GM18519 (cell line): ENCODE results near the gene PLAC9.

ENCODE experiments used
- ATAC-seq: cut with Tn5 transposase; IDR thresholded peaks from one replicate; pipeline ENCODE4 v1.9.1; 2021; ENCODE audit warnings: mild to moderate bottlenecking, moderate library complexity; ENCODE audit not compliant: unreplicated experiment, low FRiP score

Gene PLAC9

DNA sequence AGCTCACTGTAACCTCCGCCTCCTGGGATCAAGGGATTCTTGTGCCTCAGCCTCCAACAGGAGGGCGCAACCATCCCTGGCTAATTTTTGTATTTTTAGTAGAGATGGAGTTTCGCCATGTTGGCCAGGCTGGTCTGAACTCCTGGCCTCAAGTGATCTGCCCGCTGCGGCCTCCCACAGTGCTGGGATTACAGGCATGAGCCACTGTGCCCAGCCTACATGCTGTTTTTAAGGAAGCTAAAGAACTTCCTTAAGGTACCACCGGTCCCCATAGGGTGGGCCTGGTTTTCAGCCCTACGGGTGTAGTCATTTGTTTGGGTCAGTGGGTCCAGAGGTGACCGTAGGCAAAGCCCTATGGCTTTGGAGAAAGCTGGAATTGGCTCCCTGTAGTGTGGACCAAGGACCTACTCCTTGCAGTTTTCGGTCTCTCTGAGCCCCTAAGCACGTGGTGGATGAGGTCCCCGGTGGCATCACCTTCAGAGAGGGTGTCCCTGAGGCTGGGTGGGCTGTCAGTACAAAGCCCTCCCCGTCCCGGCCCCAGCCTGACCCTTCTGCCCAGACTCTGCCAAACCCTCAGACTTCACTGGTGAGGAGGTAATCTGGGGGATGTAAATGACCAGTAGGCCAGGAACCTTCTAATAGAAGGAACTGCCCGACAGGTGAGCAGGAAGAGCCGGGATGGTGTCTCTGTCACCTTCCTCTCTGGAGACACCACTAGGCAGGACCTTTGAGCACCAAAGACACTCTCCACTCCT is 42.3 kb downstream of the PLAC9 start:
- no peak for ATAC-seq

DNA sequence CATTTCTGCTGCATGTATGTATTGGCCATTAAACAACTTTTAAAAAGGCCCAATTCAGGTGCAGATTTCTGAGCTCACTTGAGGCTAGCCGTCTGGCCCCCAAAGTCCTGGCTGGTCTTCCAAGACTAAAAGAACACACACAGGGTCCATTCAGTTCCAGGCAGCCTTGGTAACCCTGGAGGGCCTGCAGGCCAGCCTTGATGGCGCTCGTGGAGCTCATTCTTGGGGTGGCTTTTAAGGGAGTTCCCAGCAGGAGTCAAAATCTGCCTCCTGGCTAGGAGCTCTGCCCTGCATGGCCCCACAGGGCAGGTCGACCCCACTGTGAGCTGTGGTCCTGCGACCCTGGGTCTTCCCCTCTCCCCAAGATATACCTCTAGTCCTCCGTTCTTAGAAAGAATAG is 44.0 kb downstream of the PLAC9 start:
- ATAC-seq: no peak

DNA sequence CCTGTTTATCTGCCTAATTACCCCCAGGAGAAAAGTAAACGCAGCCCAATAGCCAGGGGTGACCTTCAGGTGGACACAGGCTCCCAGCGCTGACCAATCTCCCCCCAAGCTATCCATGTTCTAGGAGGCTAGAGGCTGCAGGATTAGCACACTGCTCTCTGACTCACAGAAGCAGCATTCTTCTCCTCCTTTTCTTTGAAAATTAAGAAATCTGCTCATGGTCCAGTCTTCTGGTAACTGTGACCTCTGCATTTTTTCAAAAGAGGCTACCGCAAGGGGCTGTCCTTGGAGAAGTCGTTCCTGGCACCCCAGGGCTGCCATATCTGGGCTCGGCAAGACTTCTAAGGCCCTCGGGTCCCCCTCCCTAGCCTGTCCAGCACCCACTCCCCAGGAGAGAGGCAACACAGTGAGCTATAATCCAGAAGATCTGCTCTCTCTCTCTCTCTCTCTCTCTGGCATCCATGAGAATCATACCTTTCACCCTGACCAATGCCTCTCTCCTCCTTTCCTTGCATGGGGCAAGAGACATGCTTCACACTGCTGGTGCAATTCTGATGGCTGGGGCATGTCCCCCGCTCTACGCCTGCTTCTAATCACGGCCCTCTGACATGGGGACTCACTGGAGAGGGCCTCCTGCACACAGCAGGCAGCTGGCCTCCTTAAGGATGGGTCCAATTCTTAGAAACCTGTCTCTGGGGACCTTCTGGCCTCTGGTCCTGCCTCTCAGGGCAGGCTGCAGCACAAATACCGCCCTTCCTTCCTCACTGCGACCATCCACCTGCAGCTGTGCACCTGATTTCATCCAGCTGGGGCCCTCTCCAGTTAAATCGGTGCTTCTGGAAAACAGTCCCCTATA is 45.5 kb downstream of the PLAC9 start:
- ATAC-seq: no peak

DNA sequence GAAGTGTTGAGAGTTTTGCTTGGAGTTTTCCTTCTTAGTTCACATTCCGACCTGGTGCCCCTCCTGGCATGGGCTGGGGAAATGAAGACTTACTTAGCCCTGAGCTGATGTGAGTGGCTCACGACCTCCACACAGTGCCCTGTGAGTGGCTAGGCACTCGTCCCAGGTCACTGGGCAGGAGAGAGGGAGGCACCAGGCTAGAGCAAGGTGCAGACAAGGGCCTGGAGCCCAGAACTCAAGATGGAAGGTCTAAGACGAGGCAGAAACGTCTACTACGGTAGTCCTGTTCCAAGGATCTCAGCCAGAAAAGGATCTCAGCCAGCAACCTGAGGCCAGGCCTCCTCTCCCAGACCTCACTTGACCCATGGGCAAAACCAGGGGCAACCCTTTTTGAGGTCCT is 50.5 kb downstream of the PLAC9 start:
- ATAC-seq: no peak

DNA sequence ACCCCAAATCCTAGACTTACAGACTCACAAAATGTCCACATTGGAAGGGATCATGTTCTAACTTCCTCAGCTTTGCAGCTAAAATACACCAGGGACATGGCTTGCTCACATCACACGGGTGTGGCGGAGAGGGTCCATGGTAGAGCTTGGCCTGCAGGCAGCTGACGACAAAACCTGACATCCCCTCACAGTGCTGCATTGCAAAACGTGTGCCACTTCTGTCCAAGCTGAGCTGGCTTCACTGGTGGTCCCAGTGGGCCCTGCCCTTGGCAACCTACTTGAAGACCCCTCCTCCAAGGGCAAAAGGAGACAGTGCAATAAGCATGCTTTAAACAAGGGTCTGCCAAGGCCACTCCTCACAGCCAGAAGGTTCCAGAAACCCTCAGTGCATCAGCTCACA is 50.9 kb downstream of the PLAC9 start:
- no peak for ATAC-seq

DNA sequence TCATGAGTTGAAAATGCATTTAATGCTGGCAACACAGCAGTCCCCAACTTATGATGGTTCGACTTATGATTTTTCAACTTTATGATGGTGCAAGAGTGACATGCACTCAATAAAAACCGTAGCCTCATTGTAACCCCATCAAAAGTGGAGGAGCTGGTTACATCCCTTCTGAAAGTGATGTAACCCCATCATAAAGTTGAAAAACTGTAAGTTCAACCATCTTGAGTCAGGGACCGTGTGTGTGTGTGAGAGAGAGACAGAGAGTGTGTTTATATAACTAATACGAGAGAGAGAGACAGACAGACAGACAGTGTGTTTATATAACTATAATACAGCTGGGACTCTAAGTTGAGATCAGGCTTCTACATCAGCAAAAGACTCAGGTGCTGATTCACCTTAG is 51.8 kb downstream of the PLAC9 start:
- no peak for ATAC-seq

DNA sequence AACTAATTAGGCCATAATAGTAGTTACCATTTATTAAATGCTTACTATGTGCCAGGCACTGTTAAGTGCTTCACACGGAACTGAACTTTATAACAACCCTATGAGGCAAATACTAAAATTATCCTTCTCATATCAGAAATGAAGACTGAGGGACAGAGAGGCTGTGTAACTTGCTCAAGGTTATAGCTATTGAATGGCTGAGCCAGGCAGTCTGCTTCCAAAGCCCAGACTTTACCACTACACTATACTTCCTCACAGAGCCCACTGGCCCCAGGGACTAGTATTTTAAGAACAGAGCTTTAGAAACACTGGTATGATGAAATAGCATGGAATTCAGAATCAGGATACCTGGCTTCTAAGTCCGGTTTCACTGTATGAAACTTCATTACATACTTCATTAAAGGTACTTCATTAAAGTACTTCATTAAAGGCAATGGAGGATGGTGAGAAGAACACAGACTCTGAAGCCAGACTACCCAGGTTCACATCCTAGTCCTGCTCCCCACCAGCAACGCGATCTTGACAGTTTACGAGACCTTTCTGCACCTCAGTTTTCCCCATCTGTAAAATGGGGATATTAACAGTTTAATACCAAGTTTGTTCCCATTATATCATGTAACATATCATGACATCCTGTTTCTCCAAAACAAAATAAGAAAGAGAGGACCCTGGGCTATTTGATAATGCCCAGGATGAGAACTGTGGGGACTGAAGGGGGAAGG is 53.2 kb downstream of the PLAC9 start:
- no peak for ATAC-seq

DNA sequence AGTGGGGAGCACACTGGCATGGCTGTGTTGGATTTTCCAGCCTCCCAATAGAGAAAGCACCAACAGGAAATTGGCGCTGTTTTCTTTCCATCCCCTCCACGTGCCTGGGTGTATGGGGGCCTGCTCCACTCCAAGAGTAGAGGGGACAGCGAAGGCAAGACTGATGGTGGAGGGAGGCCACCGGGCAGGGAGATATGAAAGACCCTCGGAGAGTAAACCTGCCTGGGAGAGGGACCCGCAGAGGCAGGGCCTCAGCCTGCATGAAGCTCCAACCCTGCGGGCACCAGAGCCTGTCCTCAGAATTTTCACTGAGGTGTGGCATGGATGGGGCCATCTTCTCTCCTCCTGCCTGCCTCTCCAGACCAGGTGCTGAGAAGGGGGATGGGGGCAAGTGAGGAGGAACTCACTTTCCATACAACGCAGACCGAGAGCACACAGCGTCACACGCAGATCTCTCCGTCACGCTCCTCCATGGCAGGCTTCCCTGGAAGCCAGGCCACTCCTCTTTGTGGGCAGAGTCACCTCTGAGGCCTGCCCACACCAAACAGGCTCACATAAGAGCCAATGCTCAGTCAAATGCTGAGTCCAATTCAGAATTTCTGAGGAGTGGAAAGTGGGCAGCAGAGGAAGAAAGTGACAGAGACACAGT is 54.0 kb downstream of the PLAC9 start:
- ATAC-seq: no peak

DNA sequence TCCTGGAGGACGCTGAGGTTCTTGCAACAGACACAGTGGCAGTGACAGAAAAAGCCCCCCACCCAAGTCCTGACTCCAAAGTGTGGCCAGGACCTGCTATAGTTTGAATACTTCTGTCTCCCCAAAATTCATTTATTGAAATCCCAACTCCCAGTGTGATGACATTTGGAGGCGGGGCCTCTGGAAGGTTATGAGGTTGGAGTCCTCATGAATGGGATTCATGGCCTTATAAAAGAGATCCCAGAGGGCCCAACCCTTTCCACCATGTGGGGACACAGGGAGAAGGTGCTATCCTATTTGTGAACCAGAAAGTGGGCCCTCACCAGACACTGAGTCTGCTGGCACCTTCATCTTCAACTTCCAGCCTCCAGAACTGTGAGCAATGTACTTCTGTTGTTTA is 54.5 kb downstream of the PLAC9 start:
- no peak for ATAC-seq

DNA sequence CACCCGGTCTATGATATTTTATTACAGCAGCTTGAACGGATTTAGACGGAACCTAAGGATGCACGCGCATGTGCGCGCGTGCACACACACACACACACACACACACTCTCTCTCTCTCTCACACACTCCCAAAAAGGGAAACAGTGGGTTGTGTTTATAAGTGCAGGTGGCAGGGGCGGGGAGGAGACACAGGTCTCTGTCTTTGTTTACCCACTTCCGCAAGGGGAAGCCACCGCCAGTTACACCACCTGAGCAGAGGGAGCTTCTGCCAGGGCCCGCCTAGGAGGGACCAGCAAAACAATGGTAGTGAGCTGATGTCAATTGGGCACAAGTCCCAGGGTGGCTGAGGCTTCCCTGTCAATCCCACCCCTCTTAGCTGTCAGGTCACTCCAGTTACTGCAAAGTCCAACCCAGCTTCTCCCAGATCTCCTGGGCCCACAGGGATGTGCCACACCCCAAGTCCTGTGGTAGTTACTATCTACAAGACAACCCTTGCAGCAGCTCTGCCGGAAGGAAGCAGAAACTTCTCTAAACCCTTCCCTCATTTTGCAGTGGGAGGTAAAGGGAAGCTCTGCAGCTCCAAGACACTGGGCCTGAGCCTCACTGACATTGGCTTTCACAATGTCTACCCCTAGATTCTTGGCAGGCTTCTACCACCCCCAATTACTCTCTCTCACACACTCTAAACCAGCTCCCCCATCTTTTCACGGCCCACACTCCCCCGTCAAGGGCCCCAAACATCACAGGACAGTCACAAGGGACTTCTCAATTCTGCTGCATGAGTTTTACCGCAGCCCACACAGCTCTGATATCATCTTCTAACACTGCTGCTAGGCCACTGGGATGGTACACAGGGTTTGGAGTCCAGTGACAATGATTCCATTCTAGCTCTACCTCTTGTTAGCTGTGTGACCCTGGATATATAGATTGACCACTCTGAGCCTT is 55.2 kb downstream of the PLAC9 start:
- peak; percentile 67 for ATAC-seq

DNA sequence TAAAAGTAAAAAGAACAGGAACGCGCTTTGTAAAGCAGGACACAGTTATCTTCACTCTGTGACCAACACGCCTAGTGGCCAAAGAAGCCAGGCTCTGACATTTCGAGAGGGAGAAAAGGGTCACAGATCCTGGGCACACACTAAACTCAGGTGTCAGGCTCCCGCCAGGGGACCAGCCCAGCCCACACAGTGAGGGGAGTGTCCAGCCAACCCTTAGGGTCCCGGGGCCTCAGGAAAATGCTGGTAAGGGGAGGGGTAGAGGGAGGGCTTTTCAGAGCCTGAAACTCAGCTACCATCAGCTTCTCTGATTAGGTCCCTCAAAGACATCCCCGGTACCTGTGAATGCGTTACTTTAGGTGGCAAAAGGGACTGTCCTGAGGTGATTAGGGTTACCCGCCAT is 56.2 kb downstream of the PLAC9 start:
- ATAC-seq: no peak

DNA sequence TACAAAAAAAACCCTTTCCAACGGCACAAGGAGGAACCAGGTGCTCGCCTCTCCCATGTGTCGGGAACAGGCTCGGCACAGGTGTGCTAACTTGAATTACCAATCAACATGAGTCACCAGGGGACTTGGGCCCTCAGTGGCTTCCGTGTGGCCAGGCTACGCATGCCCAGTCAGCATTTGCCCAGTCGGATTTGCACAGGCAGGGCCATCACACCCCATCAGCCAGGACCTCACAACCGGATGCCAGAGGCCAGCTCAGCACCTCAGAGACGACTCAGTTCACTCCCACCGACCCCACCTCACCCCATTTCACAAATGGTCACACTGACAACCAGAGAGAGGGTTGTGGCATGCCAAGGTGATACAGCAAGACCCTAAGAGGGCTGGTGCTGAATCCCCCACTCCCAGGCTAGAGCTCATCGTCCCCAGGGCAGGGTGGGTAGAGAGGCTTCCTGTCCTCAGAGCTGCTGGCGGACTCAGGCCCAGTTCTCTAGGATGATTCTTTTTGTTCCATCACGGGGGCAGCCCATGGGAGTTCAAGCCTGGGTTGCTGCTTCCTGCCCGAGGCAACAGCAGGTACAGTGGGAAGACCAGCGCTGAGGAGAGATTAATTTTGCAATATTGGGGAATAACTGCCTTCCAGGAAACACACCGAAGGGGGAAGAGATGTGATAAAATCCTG is 59.2 kb downstream of the PLAC9 start:
- ATAC-seq: no peak

DNA sequence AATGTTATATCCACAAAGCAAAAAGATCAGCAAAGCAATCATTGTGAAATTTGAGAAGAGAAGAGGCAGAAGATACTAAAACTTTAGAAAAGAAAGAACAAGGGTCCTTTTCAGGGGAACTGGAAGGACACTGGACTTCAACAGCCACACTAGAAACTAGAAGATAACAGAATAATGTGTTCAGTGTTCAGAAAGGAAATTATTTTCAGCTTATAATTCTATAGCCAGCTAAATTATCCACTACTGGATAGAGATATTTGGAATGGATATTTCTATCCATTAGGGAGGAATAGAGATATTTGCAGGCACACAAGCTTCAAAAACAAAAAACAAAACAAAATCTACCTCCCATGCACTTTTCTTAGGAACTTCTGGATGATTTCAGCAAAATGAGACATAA is 60.0 kb downstream of the PLAC9 start:
- no peak for ATAC-seq

DNA sequence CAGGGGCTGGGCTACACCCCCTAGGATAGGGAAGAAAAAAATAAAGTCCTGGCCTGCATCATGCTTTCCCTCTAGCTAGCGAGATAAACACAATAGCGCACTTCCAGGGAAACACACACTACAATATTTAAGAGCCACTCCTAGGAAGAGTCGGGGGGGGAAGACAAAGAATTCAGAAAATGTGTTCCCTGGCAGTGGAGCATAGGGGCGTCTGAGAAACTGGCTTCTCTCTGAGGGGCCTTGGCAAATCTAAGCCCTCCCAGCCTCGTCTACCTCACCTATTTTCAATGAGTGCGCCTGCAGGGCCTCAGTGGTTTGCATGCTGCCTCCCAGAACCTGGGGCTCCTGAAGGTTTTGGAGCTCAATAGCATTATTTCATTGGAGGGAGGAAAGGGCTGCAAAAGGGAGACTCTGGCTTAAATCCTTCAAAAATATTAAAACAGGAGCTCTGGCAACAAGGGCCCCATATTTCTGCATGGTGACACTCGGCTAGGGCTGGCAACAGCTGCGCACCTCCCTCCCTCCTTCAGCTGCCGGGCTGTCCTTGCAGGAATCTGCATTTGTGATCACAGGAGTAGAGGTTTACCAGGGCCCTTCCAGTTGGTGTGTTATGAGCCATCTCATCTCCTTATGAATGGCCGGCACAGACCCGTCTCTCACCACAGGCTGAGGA is 62.0 kb downstream of the PLAC9 start:
- no peak for ATAC-seq
